ENCODE measurements around the gene AKAP13.

- TF ChIP-seq CTCF (IDR thresholded peaks at IDR 0.05) = no peak
- TF ChIP-seq POLR2A (IDR thresholded peaks at IDR 0.05) = no peak
- TF ChIP-seq EP300 (IDR thresholded peaks at IDR 0.05) = no peak
Observed at GRCh38 chr15:85588677-85589076, 208.3 kb downstream of the AKAP13 start.
